Measurements from ENCODE around the gene ATG4D.

Gene ATG4D

DNA sequence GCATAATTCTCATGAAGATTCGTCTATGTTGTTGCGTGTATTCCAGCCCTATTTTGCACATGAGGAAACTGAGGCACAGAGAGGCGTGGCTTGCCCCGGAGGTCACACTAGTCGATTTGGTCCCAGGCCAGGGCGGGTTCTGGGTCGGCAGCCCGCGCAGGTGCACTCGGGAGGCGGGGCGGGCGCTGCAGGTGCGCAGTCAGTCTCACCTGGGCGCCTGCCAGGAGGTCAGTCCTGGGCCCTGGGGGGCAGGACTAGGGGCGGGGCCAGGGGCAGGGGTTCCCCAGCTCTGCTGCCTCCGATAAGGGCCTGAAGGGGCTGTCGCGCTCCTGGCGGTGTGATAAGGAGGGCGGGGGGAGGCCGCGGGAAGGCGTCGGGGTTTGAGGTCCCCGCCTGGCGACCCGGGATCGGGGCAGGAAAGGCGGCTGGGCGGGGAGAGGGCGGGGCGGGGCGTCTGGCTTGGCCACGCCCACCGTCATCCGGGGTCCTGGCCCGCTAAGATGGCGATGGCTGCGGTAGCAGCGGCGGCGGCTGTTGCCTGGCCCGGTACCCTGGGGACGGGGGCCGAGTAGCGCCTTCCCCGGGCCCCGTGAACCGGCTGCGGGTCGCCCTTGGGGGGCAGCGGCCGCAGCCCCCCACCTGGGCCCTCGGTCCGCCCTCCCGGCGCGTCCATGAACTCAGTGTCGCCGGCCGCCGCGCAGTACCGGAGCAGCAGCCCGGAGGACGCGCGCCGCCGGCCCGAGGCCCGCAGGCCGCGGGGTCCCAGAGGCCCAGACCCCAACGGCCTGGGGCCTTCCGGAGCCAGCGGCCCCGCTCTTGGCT, at the start of gene ATG4D:
Gene ATG4D (plus strand): TSS at position 485 of the 822 bp plus-strand sequence. CDS start 187 bp downstream, at position 672.
- peak; percentile 73 to 93 (median 89) for DNase-seq

DNA sequence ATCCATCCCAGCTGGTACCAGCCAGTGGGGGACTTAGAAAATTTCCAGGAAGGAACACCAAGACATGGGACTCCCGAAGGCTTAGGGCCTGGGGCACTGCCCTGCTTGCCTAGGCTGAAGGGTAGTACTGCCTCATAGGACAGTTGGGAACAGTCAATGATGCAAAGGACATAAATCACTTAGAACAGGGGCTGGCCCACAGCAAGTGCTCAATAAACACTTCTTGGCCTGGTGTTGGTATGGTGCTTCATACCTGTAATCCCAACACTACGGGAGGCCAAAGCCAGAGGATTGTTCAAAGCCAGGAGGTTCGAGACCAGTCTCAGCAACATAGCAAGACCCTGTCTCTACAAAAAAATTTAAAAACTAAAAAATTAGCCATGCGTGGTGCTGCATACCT, 46.3 kb upstream of the ATG4D start:
- DNase-seq = no peak

- no peak for DNase-seq
Observed at GRCh38 chr19:10499550-10500246, 44.0 kb upstream of the ATG4D start.

GRCh38 chr19:10500247-10500592, 43.5 kb upstream of the ATG4D start:
- no peak for DNase-seq

DNA sequence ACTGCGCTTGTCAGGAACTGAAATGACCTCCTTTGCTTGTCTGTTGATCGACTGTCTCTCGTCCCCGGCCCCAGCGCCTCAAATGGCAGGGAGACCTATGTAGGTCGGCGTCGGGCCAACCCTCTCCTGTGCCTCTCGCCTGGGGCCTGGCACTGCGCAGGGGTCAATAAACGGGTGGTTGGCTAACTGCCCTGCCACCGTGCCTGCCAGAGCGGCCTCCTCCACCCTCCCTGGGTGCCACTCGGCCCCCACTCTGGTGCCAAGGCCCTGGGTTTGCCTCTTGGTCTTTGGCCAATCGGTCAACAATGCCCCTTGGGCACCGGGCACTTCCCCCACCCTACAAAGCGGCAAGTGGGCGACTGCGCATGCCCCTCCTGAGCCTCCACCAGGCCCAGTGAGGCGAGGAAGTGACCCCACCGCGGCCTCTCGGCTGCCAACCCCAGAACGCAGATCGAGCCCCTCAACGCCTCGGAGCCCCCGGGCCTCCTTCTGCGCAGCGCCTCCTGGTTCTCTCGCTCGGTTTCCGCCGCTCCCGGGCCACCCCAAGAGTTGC, 41.7 kb upstream of the ATG4D start:
- DNase-seq = peak; percentile 67 to 86 (median 67)

DNA sequence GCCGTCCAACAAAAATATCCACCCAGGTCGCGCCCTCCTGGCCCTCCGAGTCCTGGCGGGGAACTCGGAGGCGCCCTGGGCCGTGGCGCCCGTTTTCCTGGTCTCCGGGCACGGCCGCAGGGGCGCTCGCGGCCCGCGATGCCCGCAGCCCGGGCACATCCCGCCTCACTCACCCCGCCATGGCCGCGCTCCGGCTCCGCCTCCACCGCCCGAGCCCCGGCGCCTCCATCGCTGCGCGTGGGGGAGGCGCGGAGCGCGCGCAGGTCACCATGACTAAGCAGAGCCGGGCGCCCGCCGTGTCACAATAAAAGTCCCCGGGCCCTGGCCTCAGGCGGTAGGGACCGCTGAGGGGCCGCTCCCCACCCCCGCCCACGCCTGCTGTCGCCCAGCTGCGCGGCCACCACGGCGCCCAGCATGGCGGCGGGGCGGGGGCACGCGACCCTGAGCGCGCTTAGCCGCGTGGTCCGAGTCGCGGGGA, 41.1 kb upstream of the ATG4D start:
- peak; percentile 95 to 99 (median 97) for DNase-seq

DNA sequence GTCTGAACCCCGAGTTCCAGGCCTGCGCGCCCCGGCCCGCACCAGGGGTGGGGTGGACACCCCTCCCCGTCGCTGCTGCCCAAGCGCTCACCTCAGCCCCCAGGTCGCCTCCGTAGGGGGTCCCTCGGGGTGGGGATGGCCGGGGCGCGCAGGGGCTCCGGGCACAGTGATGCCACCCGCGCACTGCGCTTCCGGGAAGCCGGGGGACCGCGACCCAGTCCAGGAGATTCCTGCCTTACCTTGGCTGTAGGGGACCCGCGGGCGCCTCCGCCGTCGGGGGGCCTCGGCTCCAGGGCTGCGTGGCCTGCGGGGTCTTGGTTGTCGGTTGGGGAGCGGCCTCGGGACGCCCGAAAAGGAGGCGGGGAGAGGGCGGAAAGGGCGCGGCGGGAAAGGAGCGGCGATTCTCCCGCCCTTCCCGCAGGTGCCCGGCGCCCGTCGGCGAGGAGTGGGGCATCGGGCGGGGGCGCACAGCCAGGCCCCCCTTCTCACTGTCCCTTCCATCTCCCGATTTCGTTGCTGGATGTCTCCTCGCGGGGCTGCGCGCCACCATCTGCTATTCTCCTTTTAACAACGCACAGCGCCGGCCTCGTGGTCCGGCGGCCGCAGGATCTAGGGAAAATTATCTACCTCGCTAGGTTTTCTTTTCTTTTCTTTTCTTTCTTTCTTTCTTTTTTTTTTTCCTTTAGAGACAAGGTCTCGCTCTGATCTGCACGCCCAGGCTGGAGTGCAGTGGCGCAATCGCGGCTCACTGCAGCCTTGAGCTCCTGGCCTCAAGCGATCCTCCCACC, 40.5 kb upstream of the ATG4D start, which contains the start of gene KEAP1:
Gene KEAP1 (minus strand): TSS at position 355 of the 788 bp plus-strand sequence. CDS start 3,323 bp downstream, outside the sequence.
- DNase-seq = peak in 1 of 3 donors; percentile 50

DNA sequence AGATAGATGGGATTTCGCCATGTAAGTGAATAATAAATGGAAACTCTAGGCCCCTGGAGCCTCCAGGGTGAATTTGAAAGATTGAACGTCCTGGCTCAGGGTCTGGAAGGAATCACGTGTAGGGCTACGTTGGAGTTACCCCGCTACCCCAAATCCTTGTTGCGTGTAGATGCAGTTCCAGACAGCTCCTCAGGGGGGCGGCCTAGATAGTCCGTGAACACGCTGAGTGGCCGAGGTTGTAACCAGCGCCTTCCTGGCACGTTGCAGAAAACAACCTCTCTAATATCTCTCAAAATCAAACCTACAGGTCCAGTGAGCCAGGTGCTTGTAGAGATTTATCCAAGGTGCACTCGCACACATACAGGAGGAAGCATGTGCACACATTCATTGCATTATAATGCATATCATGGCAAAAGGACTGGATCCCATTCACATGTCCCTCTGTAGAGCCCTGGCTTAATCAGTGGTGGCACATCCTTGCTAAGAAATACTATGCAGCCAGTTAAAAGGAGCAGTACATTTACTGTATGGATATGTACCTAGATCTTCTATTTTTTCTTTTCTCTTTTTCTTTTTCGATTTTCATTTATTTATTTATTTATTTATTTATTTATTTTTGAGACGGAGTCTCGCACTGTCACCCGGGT, 38.0 kb upstream of the ATG4D start:
- DNase-seq = peak; percentile 79 to 90 (median 89)

GRCh38 chr19:10508036-10508435, 35.7 kb upstream of the ATG4D start:
- no peak for DNase-seq

DNA sequence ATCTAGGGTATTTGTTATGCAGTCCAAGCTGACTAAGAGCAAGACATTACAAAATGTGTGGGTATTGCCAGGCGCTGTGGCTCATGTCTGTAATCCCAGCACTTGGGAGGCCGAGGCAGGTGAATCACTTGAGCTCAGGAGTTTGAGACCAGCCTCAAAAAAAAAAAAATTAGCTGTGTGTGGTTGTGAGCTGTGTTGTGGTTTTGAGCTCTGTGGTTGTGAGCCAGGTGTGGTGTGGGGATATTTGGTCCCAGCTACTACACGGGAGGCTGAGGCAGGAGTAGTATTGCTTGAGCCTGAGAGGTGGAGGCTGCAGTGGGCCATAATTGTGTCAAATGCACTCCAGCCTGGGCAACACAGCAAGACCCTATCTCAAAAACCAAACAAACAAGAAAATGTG, 35.0 kb upstream of the ATG4D start:
- DNase-seq = no peak

- DNase-seq = peak in 1 of 3 donors; percentile 35
Observed at GRCh38 chr19:10510301-10510802, 33.4 kb upstream of the ATG4D start.

- no peak for DNase-seq
Observed at GRCh38 chr19:10513223-10513622, 30.5 kb upstream of the ATG4D start.

DNA sequence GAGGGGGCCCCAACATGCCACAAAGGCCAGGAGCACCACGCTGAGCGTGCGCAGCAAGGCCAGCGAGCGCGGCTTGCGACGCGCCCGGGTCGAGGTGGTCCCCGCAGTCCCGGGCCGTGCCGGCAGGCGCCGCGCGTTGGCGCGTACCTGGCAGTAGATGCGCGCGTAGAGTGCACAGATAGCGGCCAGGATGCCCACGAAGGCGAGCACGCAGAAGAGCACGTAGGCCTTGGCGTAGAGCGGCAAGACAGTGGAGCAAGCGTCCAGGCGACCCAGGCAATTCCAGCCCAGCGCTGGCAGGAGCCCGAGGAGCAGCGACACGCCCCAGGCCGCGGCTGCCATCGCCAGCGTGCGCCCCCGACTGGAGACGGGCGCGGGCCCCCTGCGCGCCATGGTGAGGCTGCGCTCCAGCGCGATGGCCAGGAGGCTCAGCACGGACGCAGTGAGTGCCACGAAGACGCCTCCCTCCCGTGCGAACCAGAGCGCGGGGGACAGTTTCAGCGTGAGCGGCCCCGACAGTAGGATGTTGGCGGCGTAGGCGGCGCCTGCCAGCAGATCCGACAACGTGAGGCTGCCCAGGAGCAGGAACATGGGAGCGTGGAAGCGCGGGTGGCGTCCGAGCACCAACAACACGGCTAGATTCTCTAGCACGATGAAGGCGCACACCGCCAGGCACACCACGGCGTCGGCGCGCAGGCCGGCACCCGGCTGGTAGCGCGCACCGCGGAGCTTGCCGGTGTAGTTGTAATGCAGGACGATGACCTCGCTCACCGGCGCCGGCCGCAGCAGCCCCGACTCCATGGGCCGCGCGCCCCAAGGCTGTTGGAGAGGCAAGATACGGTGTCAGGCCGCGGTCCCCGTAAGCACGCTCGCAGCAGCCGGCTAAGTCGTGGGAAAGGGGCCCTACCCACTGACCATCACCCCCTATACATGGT, 29.2 kb upstream of the ATG4D start:
- peak in 1 of 3 donors; percentile 30 for DNase-seq

DNA sequence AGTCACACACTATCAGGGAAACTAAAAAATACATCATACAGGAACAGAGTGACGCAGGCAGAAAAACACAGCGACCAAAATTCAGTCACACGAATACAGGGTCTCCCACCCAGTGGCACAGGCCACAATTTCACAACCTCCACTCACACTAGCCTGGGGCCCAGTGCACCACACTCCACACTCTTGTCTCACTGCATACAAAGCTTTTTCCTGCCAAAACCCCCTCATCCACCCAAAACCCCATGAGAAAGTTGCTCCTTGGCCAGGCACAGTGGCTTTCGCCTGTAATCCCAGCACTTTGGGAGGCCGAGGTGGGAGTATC, 27.7 kb upstream of the ATG4D start:
- DNase-seq = no peak

DNA sequence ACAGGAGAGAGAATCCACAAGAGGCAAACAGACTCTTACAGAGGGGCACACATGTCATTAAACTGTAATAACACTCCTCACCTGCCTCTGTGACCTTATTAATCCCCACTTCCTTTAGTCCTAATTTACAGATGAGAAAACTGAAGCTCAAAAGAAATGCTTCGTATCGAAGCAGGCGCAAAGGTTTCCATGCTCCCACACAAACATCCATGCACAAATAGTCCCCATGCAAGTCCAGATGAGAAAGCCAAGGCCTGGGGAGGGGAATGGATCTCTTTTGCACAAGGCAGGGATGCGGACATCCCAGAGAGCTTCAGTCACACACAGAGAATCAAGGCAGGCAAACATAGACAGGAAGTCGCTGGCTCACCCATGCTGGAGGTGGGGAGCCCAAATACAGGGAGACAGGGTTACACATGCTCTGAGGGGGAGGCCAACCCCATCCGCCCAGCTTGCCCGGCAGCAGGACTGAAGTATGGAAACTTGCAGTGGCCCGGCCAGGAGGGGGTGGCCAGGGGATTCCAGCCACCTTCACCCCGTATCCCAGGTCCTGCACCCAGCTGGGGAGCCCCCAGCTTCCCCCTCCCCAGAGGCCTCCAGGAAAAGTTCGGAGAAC, 26.9 kb upstream of the ATG4D start:
- DNase-seq = no peak

DNA sequence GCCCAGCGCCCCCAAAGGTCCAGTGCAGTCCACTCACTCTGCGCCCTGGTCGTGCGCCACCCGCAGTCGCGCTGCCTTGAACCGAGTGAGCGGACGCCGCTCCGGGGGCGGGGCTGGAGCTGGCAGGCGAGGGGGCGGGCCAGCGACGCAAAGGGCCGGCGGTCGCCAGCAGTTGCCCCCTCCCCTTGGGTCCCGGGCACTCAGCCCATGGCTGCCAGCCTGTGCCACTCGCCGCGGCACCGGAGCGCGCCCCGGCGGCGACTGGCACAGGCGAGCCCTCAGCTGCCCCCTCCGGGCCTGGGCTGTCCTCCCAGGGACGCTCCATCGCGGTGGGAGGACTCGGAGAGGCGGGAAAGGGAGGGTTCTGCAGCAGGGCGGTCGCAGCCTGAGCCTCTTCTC, 26.3 kb upstream of the ATG4D start, which contains the start of gene S1PR5:
Gene S1PR5 (minus strand): TSS at position 87 of the 399 bp plus-strand sequence. CDS start 2,436 bp downstream, outside the sequence.
- peak in 1 of 3 donors; percentile 35 for DNase-seq

DNA sequence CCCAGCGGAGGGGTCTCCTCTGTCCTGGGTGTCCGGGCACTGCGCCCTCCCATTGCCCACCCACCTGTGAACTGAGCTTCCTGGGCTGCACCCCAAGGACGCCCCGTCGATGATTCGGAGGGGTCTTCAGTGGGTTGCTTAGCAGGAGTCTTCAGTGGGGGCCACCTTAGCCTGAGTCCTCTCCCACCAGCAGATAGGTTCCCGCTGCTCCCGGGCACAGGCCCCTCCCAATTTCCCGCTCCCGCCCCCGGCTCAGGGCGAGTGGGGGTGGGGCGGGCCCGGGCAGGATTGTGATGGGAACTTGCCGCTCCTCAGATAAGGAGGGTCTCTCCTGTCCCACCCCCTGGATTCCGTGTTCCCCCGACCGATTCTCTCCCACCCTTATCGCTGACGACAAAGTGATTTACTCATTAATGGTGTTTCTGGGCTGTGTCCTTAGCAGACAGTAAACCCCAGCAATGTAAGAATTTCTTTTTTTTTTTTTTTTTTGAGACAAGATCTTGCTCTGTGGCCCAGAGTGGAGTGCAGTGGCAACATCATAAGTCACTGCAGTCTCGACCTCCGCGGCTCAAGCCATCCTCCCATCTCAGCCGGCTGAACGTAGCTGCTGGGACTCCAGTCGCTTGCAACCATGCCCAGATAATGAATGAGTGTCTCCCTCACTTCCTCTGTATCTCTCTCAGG, 25.8 kb upstream of the ATG4D start:
- peak in 2 of 3 donors; percentile 27 to 31 for DNase-seq

GRCh38 chr19:10518444-10519361, 25.0 kb upstream of the ATG4D start:
- peak in 1 of 3 donors; percentile 47 for DNase-seq

- DNase-seq = no peak
Observed at GRCh38 chr19:10519421-10519820, 24.3 kb upstream of the ATG4D start.
